ENCODE results near the gene ECI1.

ECI1 gene

GRCh38 chr16:2191446-2191706 is 60.0 kb downstream of the ECI1 start:
- DNase-seq: no peak

- DNase-seq: no peak
Measured at GRCh38 chr16:2190659-2191445, 60.5 kb downstream of the ECI1 start.

GRCh38 chr16:2190002-2190658 is 61.3 kb downstream of the ECI1 start:
- no peak for DNase-seq

All from NCI-H1694 treated with DMSO at 0.1 percent for 48 hours (cell line).